ENCODE results near the gene GYPB. TPM values are rescaled to one million over a fixed set of nuclear protein-coding genes. Genes with fewer than 3 reads are reported as not detected.
"Not testable (repeated sequence)": the region's sequence is repeated elsewhere in the genome, so short reads cannot be mapped to it uniquely, and the experiment has no call there.

Gene GYPB
- polyA plus RNA-seq (2013, experiment 1 of 2): not detected
- 1.3 TPM for polyA plus RNA-seq (2013, experiment 2 of 2)

DNA sequence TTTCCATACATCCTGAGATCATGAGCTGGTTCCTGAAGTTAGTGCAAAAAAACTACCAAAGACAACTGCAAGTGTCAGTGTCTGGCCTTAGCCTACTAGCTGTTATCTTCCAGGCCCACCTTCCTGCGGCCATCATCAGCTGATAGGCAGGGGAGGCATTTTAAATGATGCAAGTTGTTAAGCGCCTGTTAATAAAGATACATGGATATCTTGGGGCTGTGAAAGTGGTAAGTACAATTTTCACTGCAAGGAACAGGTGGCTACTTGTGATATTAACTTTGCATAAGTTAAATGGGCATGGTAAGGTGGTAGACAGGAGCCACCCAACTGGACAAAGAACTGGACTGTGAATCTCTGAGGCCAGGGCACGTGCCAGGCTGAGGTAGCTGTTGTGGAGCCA, at the start of gene GYPB:
GYPB (minus strand) TSS at position 104 of the 400 bp plus-strand sequence; CDS start at position 11, 93 bp downstream.
- H3K9ac ChIP-seq (ENCODE audit: low read depth, low read length); H3K4me3 ChIP-seq (ENCODE audit: low read length); H3K36me3 ChIP-seq (ENCODE audit: insufficient read depth, low read length); H3K4me1 ChIP-seq (ENCODE audit: insufficient read depth, low read length); H3K27ac ChIP-seq (ENCODE audit: low read depth, low read length); H3K27me3 ChIP-seq (ENCODE audit: insufficient read depth, low read length); H3K9me3 ChIP-seq (ENCODE audit: insufficient read depth, low read depth, low read length): not testable (repeated sequence)
- 97% methylated on average over 3 of the region's 3 CpGs for WGBS

DNA sequence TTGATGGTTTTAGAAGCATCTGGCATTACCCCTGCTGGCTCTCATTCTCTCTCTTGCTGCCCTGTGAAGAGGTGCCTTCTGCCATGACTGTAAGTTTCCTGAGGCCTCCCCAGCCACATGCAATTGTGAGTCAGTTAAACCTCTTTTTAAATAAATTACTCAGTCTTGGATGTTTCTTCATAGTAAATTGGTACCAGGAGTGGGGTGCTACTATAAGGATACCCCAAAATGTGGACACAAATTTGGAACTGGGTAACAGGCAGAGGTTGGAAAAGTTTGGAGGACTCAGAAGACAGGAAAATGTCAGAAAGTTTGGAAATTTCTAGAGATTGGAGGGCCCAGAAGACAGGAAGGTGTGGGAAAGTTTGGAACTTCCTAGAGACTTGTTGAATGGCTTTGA, 42.4 kb upstream of the GYPB start:
- not testable (repeated sequence) for H3K27ac ChIP-seq (ENCODE audit: low read depth, low read length); H3K9me3 ChIP-seq (ENCODE audit: insufficient read depth, low read depth, low read length); H3K27me3 ChIP-seq (ENCODE audit: insufficient read depth, low read length); H3K4me3 ChIP-seq (ENCODE audit: low read length); H3K9ac ChIP-seq (ENCODE audit: low read depth, low read length); H3K4me1 ChIP-seq (ENCODE audit: insufficient read depth, low read length); H3K36me3 ChIP-seq (ENCODE audit: insufficient read depth, low read length)

DNA sequence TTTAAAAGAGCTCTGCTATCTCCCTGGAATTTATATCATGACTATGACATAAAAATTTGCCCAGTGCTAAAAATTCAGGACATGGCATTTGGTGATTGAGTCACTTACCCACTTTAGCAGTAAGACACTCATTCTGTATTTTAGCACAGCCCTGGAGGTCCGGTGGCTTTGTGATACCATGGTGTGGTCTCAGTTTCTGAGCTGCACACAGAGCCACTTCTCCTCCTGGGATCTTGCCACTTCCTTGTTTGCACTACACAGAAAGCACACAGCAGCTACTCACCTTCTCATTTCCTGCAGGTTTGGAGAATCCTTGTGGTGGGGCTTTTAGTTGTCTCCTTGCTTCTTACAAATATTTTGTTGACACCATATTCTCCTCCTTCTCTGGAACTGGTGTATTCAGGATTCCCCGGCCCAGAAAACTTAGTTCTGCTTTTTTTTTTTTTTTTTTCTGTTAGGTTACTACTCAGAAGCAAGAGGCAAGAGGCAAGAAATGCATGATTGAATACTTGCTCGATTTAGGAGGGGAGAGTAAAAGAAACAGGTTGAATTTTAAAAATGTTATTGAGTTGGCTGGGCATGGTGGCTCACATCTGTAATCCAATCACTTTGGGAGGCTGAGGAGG, 41.2 kb upstream of the GYPB start:
- 95% methylated on average over 3 of the region's 3 CpGs for WGBS
- not testable (repeated sequence) for H3K27ac ChIP-seq (ENCODE audit: low read depth, low read length); H3K36me3 ChIP-seq (ENCODE audit: insufficient read depth, low read length); H3K27me3 ChIP-seq (ENCODE audit: insufficient read depth, low read length); H3K4me3 ChIP-seq (ENCODE audit: low read length); H3K9ac ChIP-seq (ENCODE audit: low read depth, low read length); H3K4me1 ChIP-seq (ENCODE audit: insufficient read depth, low read length); H3K9me3 ChIP-seq (ENCODE audit: insufficient read depth, low read depth, low read length)

DNA sequence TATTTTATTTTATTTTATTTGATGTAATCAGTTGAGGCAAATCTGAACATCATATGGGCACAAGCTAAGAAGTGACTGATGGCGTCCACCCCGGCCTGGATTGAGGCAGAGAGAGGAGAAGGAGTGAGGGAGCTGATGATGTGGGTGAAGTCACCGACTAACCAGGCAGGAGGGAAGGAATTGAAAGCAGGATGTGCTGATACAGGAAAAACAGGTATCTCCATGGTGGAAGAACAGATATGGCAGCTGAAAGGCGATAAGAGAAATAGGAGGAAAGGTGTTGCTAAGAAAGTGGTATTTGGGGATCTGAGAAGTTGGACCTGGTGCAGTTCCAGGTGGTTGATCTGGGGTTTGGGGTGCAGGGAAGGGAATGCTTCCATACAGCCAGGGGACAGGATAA, 37.6 kb upstream of the GYPB start:
- no peaks in the 10 kb centered on the region for H3K27me3 ChIP-seq (ENCODE audit: insufficient read depth, low read length)
- WGBS: 95% methylated on average over 4 of the region's 4 CpGs
- H3K36me3 ChIP-seq (ENCODE audit: insufficient read depth, low read length): no peaks in the 10 kb centered on the region
- peaks cover 5% of the 10 kb centered on the region; the same call in 1 of the 2 replicates for H3K9me3 ChIP-seq (ENCODE audit: insufficient read depth, low read depth, low read length)
- H3K4me3 ChIP-seq (ENCODE audit: low read length): no peak overlapping the region
- no peak overlapping the region for H3K9ac ChIP-seq (ENCODE audit: low read depth, low read length)
- no peaks in the 10 kb centered on the region for H3K4me1 ChIP-seq (ENCODE audit: insufficient read depth, low read length)
- H3K27ac ChIP-seq (ENCODE audit: low read depth, low read length): no peak overlapping the region

DNA sequence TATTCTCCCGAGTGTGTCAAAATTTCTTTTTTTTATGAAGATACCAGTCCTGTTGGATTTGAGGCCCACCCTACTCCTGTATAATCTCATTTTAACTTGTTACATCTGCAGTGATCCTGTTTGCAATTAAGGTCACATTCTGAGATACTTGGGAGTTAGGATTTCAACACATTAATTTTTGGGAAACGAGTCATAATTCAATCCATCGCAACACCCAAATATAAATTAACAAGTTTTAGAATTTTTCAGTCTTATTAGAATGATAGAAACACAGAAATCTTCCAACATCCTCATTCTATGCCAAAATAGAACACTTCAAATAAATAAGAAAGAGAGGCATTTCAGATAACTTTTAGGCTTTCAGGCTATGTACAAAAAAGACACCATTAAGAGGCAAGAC, 36.2 kb upstream of the GYPB start:
- H3K4me1 ChIP-seq (ENCODE audit: insufficient read depth, low read length); H3K4me3 ChIP-seq (ENCODE audit: low read length); H3K9me3 ChIP-seq (ENCODE audit: insufficient read depth, low read depth, low read length); H3K27me3 ChIP-seq (ENCODE audit: insufficient read depth, low read length); H3K36me3 ChIP-seq (ENCODE audit: insufficient read depth, low read length); H3K27ac ChIP-seq (ENCODE audit: low read depth, low read length); H3K9ac ChIP-seq (ENCODE audit: low read depth, low read length): not testable (repeated sequence)
- 100% methylated on average over 1 of the region's 3 CpGs for WGBS

DNA sequence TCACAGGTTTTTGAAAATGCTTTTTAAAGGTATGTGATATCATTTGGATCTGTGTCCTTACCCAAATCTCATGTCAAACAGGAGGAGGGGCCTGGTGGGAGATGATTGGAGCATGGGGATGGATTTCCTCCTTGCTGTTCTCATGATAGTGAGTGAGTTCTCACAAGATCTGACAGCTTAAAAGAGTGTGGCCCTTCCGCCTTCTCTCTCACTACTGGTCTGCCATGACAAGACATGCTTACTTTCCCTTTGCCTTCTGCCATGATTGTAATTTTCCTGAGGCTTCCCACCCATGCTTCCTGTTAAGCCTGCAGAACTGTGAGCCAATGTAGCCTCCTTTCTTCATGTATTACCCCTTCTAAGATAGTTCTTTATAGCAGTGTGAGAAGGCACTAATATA, 32.3 kb upstream of the GYPB start:
- H3K36me3 ChIP-seq (ENCODE audit: insufficient read depth, low read length); H3K4me1 ChIP-seq (ENCODE audit: insufficient read depth, low read length); H3K27me3 ChIP-seq (ENCODE audit: insufficient read depth, low read length); H3K4me3 ChIP-seq (ENCODE audit: low read length); H3K27ac ChIP-seq (ENCODE audit: low read depth, low read length); H3K9ac ChIP-seq (ENCODE audit: low read depth, low read length); H3K9me3 ChIP-seq (ENCODE audit: insufficient read depth, low read depth, low read length): not testable (repeated sequence)
- WGBS: 94% methylated on average over 1 of the region's 1 CpG

DNA sequence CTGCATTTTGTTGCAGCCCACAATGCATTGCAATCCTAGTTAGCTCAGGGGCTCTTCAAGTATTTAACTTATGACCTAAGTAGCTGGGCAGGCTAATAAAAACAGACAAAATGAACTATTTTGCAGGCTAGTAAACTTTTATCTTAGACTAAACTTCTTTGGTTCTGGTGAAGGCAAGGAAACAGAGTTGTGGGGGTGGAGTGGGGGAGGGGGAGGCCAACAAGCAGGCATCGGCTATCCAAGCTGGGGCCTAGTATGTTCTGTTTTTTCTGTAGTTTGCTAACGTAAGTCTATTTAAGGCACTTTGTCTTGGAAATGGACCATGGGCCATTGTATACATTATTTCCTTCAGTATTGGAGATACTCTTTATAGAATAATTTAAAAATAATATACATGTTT, 31.5 kb upstream of the GYPB start:
- not testable (repeated sequence) for H3K9ac ChIP-seq (ENCODE audit: low read depth, low read length); H3K4me1 ChIP-seq (ENCODE audit: insufficient read depth, low read length); H3K4me3 ChIP-seq (ENCODE audit: low read length); H3K27me3 ChIP-seq (ENCODE audit: insufficient read depth, low read length); H3K27ac ChIP-seq (ENCODE audit: low read depth, low read length); H3K9me3 ChIP-seq (ENCODE audit: insufficient read depth, low read depth, low read length); H3K36me3 ChIP-seq (ENCODE audit: insufficient read depth, low read length)
- 89% methylated on average over 1 of the region's 2 CpGs for WGBS

DNA sequence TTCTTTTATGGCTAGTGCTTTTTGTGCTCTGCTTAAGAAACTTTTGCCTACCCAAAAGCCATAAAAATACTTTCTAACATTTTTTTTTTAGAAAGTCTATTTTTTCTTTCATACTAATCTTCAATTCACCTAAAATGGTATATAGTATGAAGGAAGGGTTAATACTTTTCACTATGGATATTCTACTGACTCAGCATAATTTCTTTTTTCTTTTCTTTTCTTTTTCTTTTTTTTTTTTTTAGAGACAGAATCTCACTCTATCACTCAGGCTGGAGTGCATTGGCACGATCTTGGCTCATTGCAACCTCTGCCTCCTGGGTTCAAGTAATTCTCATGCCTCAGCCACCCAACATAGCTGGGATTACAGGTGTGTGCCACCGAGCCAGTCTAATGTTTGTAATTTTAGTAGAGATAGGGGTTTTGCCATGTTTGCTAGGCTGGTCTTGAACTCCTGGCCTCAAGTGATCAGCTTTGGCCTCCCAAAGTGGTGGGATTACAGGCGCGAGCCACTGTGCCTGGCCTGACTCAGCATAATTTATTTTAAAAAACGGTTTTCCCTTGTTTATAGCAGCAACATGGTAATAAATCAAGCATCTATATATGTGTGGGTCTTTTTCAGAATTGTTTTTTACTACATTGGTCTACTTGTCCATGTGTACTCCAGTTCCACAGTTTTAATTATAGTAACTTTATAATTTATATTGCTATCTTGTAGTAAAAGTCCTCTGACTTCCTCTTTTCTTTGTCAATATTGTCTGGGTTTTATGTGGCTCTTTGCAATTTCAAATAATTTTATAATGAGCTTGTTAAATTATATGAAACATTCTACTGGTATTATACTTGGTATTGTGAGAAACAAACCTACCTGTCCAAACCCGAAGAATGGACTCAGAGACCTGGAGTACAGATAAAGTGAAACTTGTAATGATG, 30.6 kb upstream of the GYPB start:
- WGBS: 93% methylated on average over 6 of the region's 6 CpGs
- H3K9me3 ChIP-seq (ENCODE audit: insufficient read depth, low read depth, low read length); H3K27ac ChIP-seq (ENCODE audit: low read depth, low read length); H3K27me3 ChIP-seq (ENCODE audit: insufficient read depth, low read length); H3K36me3 ChIP-seq (ENCODE audit: insufficient read depth, low read length); H3K4me1 ChIP-seq (ENCODE audit: insufficient read depth, low read length); H3K9ac ChIP-seq (ENCODE audit: low read depth, low read length); H3K4me3 ChIP-seq (ENCODE audit: low read length): not testable (repeated sequence)

DNA sequence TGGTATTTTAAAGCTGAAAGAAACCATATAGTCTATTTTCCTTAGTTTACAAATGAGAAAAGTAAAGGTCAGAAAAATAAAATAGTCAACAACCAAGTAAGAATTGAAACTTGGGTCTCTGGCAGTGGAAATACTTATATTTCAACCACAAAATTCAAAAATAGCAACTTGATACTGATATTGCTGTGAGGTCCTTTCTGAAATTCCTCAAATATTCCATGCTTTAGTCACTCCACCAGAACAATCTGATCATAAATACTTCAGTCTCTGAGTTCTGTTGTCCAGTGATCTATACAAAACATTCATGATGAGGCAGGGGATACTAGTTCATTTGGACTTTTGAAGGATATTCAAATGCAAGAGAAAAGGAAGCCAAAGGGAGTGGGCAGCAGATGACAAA, 25.8 kb upstream of the GYPB start:
- not testable (repeated sequence) for H3K4me1 ChIP-seq (ENCODE audit: insufficient read depth, low read length); H3K27me3 ChIP-seq (ENCODE audit: insufficient read depth, low read length); H3K4me3 ChIP-seq (ENCODE audit: low read length); H3K9me3 ChIP-seq (ENCODE audit: insufficient read depth, low read depth, low read length); H3K36me3 ChIP-seq (ENCODE audit: insufficient read depth, low read length); H3K9ac ChIP-seq (ENCODE audit: low read depth, low read length); H3K27ac ChIP-seq (ENCODE audit: low read depth, low read length)

DNA sequence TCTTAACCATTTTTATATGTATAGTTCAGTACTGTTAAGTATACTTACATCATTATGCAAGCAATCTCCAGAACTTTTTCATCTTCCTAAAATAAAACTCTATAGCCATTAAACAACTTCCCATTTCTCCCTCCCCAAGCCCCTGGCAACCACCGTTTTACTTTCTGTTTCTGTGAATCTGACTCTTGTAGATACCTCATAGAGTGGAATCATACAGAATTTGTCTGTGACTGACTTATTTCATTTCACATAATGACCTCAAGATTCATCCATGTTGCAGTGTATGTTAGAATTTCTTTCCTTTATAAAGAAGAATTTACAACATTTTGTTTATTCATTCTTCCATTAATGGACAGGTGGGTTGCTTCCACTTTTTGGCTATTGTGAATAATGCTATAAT, 13.4 kb upstream of the GYPB start:
- not testable (repeated sequence) for H3K27me3 ChIP-seq (ENCODE audit: insufficient read depth, low read length); H3K36me3 ChIP-seq (ENCODE audit: insufficient read depth, low read length); H3K4me1 ChIP-seq (ENCODE audit: insufficient read depth, low read length); H3K9ac ChIP-seq (ENCODE audit: low read depth, low read length); H3K4me3 ChIP-seq (ENCODE audit: low read length); H3K9me3 ChIP-seq (ENCODE audit: insufficient read depth, low read depth, low read length); H3K27ac ChIP-seq (ENCODE audit: low read depth, low read length)
- WGBS: 90% methylated on average over 1 of the region's 1 CpG

DNA sequence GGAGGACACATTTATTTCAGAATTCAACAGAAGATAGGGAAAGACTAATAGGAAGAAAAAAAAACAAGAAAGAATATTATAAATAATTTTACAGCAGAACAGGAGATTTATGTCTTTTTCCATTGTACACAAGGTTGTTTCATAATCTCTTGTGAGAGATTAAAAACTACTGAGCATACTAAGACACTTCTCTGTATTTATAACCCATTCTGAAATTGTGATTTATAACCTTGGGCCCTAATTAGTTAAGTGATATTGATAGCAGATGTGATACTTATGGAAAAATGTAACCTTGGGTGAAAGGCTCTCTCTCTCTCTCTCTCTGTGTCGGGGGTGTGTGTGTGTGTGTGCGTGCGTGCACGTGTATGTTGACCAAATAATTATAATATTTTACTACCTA, 12.7 kb upstream of the GYPB start:
- WGBS: no CpG with 5 or more reads among the region's 4 CpGs

DNA sequence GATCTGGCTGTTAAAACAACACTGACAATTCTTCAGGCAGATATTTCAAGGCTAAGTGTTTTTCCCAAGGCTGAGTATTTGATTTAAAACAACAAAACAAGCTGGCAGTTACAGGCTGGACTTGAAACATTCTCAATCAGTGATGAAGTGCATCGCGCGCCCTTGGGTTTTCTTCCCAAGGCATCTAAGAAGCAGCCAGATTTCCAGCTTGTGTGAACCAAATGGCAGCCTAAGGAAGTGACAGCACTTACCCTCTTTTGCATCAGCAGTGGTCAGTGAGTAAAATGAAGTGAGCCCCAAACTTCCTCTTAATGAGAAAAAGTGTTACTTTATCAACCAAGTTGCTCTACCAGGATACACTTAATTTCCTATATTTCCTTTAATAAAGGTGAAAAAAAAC, 12.2 kb upstream of the GYPB start:
- H3K9ac ChIP-seq (ENCODE audit: low read depth, low read length); H3K4me1 ChIP-seq (ENCODE audit: insufficient read depth, low read length); H3K27ac ChIP-seq (ENCODE audit: low read depth, low read length); H3K9me3 ChIP-seq (ENCODE audit: insufficient read depth, low read depth, low read length); H3K4me3 ChIP-seq (ENCODE audit: low read length); H3K36me3 ChIP-seq (ENCODE audit: insufficient read depth, low read length); H3K27me3 ChIP-seq (ENCODE audit: insufficient read depth, low read length): not testable (repeated sequence)
- WGBS: 95% methylated on average over 3 of the region's 3 CpGs

More for the DNA sequence above, 12.7 kb upstream of the GYPB start:
- not testable (repeated sequence) for H3K36me3 ChIP-seq (ENCODE audit: insufficient read depth, low read length); H3K4me1 ChIP-seq (ENCODE audit: insufficient read depth, low read length); H3K9me3 ChIP-seq (ENCODE audit: insufficient read depth, low read depth, low read length); H3K27ac ChIP-seq (ENCODE audit: low read depth, low read length); H3K9ac ChIP-seq (ENCODE audit: low read depth, low read length); H3K27me3 ChIP-seq (ENCODE audit: insufficient read depth, low read length); H3K4me3 ChIP-seq (ENCODE audit: low read length)

All from HUES64 (cell line).